Measurements from ENCODE around the gene FEZ2. TPM values are rescaled to one million over a fixed set of nuclear protein-coding genes. Genes with fewer than 3 reads are reported as not detected.

The FEZ2 gene
- total RNA-seq, result 10 to 100 TPM; 34.3 to 50.0 TPM

GRCh38 chr2:36597532-36598377 lies at the start of gene FEZ2:
TSS of gene FEZ2 (minus strand) at chr2:36598168. CDS start at chr2:36598142, 26 bp downstream.
- peak; percentile 84 for DNase-seq
- H3K9ac ChIP-seq (ENCODE audit: low read depth in 2 of 2, low read length in 2 of 2), result peak within 1 kb of the TSS; percentile 73 to 85
- TF ChIP-seq CTCF (IDR thresholded peaks at IDR 0.05), result no peak
- peaks cover 12% of the 10 kb centered on the region for H3K4me1 ChIP-seq
- H3K27me3 ChIP-seq, result no peaks in the 10 kb centered on the region
- peak within 1 kb of the TSS; percentile 93 for H3K27ac ChIP-seq
- peak within 1 kb of the TSS; percentile 95 for H3K4me3 ChIP-seq
- H3K36me3 ChIP-seq, result no peaks in the 10 kb centered on the region
- intact Hi-C loops (cut with DNase I), result no loop called here
- no peaks in the 10 kb centered on the region for H3K9me3 ChIP-seq

GRCh38 chr2:36634981-36635597 lies 37.1 kb upstream of the FEZ2 start:
- H3K4me3 ChIP-seq, result no peak overlapping the region
- no peak overlapping the region for H3K27ac ChIP-seq
- no peaks in the 10 kb centered on the region for H3K9me3 ChIP-seq
- H3K27me3 ChIP-seq, result no peaks in the 10 kb centered on the region
- DNase-seq, result no peak
- H3K9ac ChIP-seq (ENCODE audit: low read depth in 2 of 2, low read length in 2 of 2), result no peak overlapping the region
- intact Hi-C loops (cut with DNase I), result no loop called here
- H3K36me3 ChIP-seq, result no peaks in the 10 kb centered on the region
- TF ChIP-seq CTCF (IDR thresholded peaks at IDR 0.05), result no peak
- H3K4me1 ChIP-seq, result no peaks in the 10 kb centered on the region

- no peak for DNase-seq
- intact Hi-C loops (cut with DNase I), result no loop called here
- TF ChIP-seq CTCF (IDR thresholded peaks at IDR 0.05), result no peak
- no peak overlapping the region for H3K27ac ChIP-seq
- no peaks in the 10 kb centered on the region for H3K36me3 ChIP-seq
- no peaks in the 10 kb centered on the region for H3K9me3 ChIP-seq
- H3K4me1 ChIP-seq, result no peaks in the 10 kb centered on the region
- no peak overlapping the region for H3K4me3 ChIP-seq
- H3K9ac ChIP-seq (ENCODE audit: low read depth in 2 of 2, low read length in 2 of 2), result no peak overlapping the region
- H3K27me3 ChIP-seq, result no peaks in the 10 kb centered on the region
Observed at GRCh38 chr2:36633470-36634092, 35.6 kb upstream of the FEZ2 start.

GRCh38 chr2:36626756-36627155 lies 28.8 kb upstream of the FEZ2 start:
- Histone ChIP-seq H3K9me3 (no peaks in the 10 kb centered on the region), H3K27me3 (no peaks in the 10 kb centered on the region), H3K27ac (no peak overlapping the region), H3K9ac (ENCODE audit: low read depth in 2 of 2, low read length in 2 of 2) (no peak overlapping the region), H3K4me1 (no peaks in the 10 kb centered on the region), H3K4me3 (no peak overlapping the region), H3K36me3 (no peaks in the 10 kb centered on the region)
- no peak for DNase-seq
- TF ChIP-seq CTCF (IDR thresholded peaks at IDR 0.05), result no peak
- intact Hi-C loops (cut with DNase I), result no loop called here

GRCh38 chr2:36626071-36626470 lies 28.1 kb upstream of the FEZ2 start:
- Histone ChIP-seq H3K36me3 (no peaks in the 10 kb centered on the region), H3K9me3 (no peaks in the 10 kb centered on the region), H3K4me1 (no peaks in the 10 kb centered on the region), H3K27ac (no peak overlapping the region), H3K9ac (ENCODE audit: low read depth in 2 of 2, low read length in 2 of 2) (no peak overlapping the region), H3K27me3 (no peaks in the 10 kb centered on the region), H3K4me3 (no peak overlapping the region)
- no peak for TF ChIP-seq CTCF (IDR thresholded peaks at IDR 0.05)
- intact Hi-C loops (cut with DNase I), result no loop called here
- DNase-seq, result no peak
